ENCODE data around the gene PVALB. TPM values are rescaled to one million over a fixed set of nuclear protein-coding genes. Genes with fewer than 3 reads are reported as not detected.

Gene PVALB
- total RNA-seq, 1 donor from 2014 or later = not detected

DNA sequence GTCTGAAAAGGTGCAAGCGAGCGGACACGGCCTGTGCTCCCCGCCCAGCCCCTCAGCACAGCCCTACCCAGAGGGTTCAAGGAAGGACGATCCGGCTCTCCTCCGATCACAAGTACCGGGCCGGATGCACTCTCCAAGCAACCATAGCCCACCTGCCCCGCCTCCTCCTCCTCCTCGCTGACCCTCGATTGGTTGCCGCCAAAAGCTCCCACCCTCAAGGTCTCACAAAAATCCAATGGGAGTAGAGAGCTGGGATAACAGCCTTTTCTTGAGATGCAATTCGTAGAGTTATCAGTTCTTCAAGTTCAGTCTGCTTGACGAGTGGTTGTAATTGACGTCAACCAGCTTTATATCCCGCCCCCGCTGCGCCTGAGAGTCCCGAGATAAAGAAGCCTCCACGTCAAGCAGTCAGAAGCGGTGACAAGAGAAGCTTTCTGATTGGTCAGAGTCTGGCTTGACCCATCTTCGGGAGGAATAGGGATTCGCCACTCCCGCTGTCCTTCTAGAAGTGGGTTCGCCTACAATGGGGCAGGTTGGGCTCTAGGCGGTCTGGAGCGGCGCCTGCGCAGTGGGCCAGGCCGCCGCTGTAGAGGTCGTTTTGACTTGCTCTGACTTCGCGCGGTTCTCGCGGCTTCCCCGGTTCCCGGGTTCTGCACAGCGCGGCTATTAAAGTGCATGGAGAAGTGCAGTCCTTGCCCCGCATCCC, 40.7 kb downstream of the PVALB start, which contains the start of gene IFT27:
Gene IFT27, minus strand, starts transcription at position 156 of the 706 bp plus-strand sequence. CDS start 412 bp downstream, outside the sequence.
- peak; percentile 100 for DNase-seq (ENCODE audit: low read depth)
- Histone ChIP-seq H3K4me3 (ENCODE audit: low read depth, low read length) (peak within 1 kb of the TSS; percentile 94), H3K27me3 (ENCODE audit: control insufficient read depth, insufficient read depth, low read length) (no peaks in the 10 kb centered on the region), H3K36me3 (ENCODE audit: control insufficient read depth, insufficient read depth, low read length) (peaks cover 1% of the 10 kb centered on the region)
- TF ChIP-seq, protein P1, sequence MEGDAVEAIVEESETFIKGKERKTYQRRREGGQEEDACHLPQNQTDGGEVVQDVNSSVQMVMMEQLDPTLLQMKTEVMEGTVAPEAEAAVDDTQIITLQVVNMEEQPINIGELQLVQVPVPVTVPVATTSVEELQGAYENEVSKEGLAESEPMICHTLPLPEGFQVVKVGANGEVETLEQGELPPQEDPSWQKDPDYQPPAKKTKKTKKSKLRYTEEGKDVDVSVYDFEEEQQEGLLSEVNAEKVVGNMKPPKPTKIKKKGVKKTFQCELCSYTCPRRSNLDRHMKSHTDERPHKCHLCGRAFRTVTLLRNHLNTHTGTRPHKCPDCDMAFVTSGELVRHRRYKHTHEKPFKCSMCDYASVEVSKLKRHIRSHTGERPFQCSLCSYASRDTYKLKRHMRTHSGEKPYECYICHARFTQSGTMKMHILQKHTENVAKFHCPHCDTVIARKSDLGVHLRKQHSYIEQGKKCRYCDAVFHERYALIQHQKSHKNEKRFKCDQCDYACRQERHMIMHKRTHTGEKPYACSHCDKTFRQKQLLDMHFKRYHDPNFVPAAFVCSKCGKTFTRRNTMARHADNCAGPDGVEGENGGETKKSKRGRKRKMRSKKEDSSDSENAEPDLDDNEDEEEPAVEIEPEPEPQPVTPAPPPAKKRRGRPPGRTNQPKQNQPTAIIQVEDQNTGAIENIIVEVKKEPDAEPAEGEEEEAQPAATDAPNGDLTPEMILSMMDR (IDR thresholded peaks at IDR 0.05; ENCODE audit: insufficient read depth, low read length, poor library complexity, severe bottlenecking) = no peak

DNA sequence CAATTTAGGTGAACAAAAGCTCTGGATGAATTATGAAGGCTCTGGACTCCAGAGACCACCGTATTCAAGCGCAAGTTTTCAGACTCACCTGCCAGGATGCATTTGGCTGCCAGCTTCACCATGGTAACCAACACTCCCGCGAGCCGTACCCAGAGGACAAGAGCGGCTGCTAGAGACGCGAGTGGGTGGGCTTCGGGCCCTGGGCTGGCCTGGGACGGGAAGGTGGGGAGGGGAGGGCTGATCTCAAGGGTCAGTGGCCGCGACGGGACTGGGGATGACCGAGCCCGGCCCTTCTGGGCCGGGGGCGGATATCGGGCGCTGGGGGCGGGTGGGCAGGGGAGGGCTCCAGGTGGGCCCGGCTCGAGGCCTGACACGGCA, 41.3 kb downstream of the PVALB start:
- DNase-seq (ENCODE audit: low read depth) = no peak
- TF ChIP-seq, protein P1 (IDR thresholded peaks at IDR 0.05; ENCODE audit: insufficient read depth, low read length, poor library complexity, severe bottlenecking) = no peak

DNA sequence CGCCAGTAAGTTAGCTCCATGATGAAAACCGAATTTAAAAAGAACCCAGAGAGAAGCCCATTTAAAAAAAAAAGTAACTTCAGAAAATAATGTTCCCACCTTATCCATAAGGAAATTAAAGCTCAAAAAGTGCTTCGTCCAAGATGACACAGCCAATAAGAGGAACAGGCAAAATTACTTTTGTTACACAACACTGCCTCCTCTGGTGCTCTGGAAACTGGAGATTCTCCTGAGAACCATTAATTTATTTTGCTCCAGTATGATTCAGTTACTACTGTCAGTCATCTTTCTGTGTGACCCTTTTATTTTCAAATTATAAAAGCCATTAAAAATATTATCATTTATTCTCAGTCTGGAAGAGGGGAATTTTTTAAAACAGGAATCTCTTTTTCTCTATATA, 42.9 kb downstream of the PVALB start:
- no peak for DNase-seq (ENCODE audit: low read depth)
- H3K4me3 ChIP-seq (ENCODE audit: low read depth, low read length) = no peak overlapping the region
- TF ChIP-seq, protein P1 (IDR thresholded peaks at IDR 0.05; ENCODE audit: insufficient read depth, low read length, poor library complexity, severe bottlenecking) = peak; percentile 33
- H3K36me3 ChIP-seq (ENCODE audit: control insufficient read depth, insufficient read depth, low read length) = peaks cover 1% of the 10 kb centered on the region
- H3K27me3 ChIP-seq (ENCODE audit: control insufficient read depth, insufficient read depth, low read length) = no peaks in the 10 kb centered on the region

More for the DNA sequence above, 41.3 kb downstream of the PVALB start:
- Histone ChIP-seq H3K36me3 (ENCODE audit: control insufficient read depth, insufficient read depth, low read length) (peaks cover 1% of the 10 kb centered on the region), H3K4me3 (ENCODE audit: low read depth, low read length) (peak overlapping the region; percentile 94), H3K27me3 (ENCODE audit: control insufficient read depth, insufficient read depth, low read length) (no peaks in the 10 kb centered on the region)

DNA sequence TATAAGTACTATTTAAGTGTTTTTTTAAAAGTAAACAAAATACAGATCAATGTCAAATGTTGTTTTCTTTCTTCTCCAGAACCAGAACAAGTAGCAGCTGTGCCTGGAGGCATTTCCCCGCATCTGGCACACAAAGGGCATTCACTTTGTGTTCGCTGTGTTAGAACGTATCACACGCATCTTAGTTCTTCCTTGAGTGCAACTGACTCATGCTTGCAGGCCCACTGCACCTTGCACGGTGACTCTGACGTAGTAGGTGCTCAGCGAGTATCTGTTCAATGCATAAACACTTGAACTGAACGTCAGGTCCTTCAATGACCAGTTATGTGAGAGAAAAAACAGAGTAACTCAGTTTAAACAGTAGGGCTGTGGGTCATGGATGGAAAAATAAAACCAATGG, 44.4 kb downstream of the PVALB start:
- H3K4me3 ChIP-seq (ENCODE audit: low read depth, low read length) = no peak overlapping the region
- no peaks in the 10 kb centered on the region for H3K27me3 ChIP-seq (ENCODE audit: control insufficient read depth, insufficient read depth, low read length)
- no peak for DNase-seq (ENCODE audit: low read depth)
- peaks cover 1% of the 10 kb centered on the region for H3K36me3 ChIP-seq (ENCODE audit: control insufficient read depth, insufficient read depth, low read length)
- TF ChIP-seq, protein P1 (IDR thresholded peaks at IDR 0.05; ENCODE audit: insufficient read depth, low read length, poor library complexity, severe bottlenecking) = no peak

GRCh38 chr22:36771356-36772063, 45.3 kb downstream of the PVALB start:
- H3K27me3 ChIP-seq (ENCODE audit: control insufficient read depth, insufficient read depth, low read length) = no peaks in the 10 kb centered on the region

More at GRCh38 chr22:36771356-36772063, 45.3 kb downstream of the PVALB start:
- Histone ChIP-seq H3K4me3 (ENCODE audit: low read depth, low read length) (no peak overlapping the region), H3K36me3 (ENCODE audit: control insufficient read depth, insufficient read depth, low read length) (peaks cover 1% of the 10 kb centered on the region)
- TF ChIP-seq, protein P1 (IDR thresholded peaks at IDR 0.05; ENCODE audit: insufficient read depth, low read length, poor library complexity, severe bottlenecking) = no peak
- no peak for DNase-seq (ENCODE audit: low read depth)
